Transverse colon (tissue), 4 donors: Measurements from ENCODE around the gene CYSRT1.
A peak's percentile ranks its signal among the peaks of the same experiment; 100 is the strongest.

ENCODE experiments used
- CTCF ChIP-seq, 5 experiments: fragments of 200-600 bp in 3 of 5; fragments of 450-650 bp in 2 of 5; sonication (generic) in 3 of 5; IDR thresholded peaks; 1 replicate in 2 of 5; 2 replicates in 3 of 5; pipeline ENCODE4 v1.5.1; 2016 to 2017; ENCODE audit warnings: antibody characterized with exemption in 5 of 5, inconsistent platforms in 3 of 5, mild to moderate bottlenecking in 2 of 5, moderate library complexity in 1 of 5
- POLR2A ChIP-seq: fragments of 450-650 bp; IDR thresholded peaks from one replicate; pipeline ENCODE4 v1.6.1; 2016; ENCODE audit warnings: antibody characterized with exemption, mild to moderate bottlenecking, moderate library complexity
- POLR2AphosphoS5 ChIP-seq, 3 donors: sonication (generic); formaldehyde crosslinking; IDR thresholded peaks; one replicate each; pipeline ENCODE4 v1.6.1; 2016; ENCODE audit warnings: antibody characterized with exemption in 3 of 3

GRCh38 chr9:137222190-137223077 lies 2.5 kb upstream of the CYSRT1 start, which contains the start of gene RNF208:
- TF ChIP-seq CTCF (IDR thresholded peaks at IDR 0.05) = peak in 1 of 5 experiments; percentile 8
- TF ChIP-seq POLR2AphosphoS5 (IDR thresholded peaks at IDR 0.05) = no peak
- TF ChIP-seq POLR2A = no peak
